GM18951 (cell line): ENCODE data around the gene FBXW7.

Experiments
- POLR2A ChIP-seq: IDR thresholded peaks from 4 replicates; pipeline ENCODE4 v1.6.1; 2011; ENCODE audit warnings: mild to moderate bottlenecking; ENCODE audit not compliant: insufficient read length, insufficient read depth; ENCODE audit errors: extremely low read depth
- in situ Hi-C: fragments of 300-500 bp; cut with MboI; formaldehyde crosslinking; loops from one replicate; pipeline ENCODE4 v1.12.0; 2022; ENCODE audit warnings: low sequenced_read_pairs, mixed read lengths, inconsistent platforms; ENCODE audit not compliant: unreplicated experiment

FBXW7 gene

DNA sequence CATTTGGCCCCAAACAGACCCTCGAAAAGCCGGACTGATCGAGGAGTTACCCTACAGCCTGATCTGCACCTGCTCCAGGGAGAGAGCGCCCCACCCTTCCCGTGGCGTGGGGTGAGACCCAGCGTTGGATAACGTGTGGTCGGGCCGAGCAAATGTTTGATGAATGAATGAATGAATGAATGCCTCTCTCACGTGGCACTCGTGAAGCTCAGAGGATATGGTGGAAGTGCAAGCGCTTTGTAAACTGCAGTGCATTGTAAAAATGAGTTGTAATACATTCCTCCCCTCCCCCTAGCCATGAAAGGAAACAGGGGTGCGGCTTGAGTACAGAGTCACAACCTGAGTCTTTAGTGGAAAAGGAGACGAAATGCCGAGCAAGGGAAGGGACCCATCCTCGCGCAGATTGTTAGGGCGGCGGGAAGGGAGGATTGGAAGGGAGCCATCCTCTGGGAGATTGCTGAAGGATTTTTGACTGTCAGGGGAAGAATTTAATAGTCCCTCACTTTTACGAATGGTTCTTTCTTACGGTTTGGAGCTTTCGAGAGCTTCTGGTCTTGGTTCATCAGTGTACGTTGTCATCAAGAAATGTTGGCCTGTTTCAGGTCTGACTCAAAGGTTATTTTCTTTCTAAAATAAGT is 772 bp upstream of the FBXW7 start:
- in situ Hi-C loops = no loop called here
- TF ChIP-seq POLR2A = no peak

DNA sequence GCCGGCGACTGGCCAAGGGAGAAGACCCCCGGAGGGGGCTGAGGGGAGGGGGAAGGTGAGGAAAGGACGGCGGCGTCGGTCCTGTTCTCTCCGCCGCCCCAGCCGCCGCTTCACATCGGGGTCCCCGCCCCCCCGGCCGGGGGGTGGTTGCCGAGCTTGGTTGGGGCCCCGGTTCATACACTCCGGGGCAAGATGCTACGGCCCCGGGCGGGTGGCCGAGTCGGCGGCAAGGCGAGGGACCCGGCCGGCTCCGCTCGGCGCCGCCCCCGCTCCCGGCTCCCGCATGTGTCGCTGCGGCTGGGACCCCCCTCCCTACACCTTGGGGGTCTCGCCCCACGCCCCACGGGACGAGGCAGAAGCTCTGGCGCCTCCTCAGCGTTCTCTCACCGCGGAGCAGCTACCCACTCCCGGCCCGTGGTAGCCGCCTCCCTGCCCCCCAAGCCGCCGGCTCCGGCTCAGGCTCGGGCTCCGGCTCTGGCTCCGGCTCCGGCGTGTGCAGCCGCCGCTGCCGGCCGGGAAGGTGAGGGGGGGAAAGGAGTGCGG is 461 bp downstream of the FBXW7 start:
- in situ Hi-C loops = no loop called here
- TF ChIP-seq POLR2A = no peak

DNA sequence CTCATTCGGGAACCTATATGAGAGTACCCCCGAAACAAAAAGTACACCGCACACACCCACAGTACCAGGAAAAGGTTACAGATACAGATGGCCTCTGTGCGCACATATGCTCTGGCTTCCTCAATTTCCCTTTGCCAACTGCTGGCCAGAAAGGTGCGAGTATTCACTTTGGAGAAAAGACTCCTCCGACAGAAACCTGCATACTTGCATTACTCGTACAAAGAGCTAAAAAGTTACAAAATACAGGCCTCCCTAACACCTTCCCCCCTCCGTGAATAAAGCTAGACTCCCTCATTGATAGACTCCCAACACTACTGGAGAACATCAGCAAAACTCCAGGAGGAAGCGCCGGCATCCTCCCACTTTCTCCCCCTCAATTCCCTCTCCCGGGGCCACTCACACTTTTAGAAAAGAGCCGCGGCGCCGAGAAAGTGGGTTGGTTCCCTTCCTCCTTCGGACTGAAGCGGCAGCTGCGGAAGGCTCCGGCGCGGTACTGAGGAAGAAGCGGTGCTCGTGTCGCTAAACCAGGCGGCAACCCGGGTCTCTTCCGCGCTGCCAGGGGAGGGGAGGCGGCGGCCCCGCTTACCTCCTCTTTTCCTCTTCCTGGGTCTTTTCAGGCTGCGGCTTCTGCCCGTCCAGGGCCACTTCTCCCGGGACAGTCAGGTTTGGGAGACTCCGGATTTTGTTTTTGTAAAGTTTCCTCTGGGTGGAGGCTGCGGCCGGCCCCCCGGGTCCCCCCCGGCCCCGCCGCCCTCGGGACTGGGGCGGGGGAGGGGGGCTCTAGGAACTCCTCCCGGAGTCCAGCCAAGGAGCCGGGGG is 1.1 kb downstream of the FBXW7 start:
- in situ Hi-C loops = no loop called here
- no peak for TF ChIP-seq POLR2A

DNA sequence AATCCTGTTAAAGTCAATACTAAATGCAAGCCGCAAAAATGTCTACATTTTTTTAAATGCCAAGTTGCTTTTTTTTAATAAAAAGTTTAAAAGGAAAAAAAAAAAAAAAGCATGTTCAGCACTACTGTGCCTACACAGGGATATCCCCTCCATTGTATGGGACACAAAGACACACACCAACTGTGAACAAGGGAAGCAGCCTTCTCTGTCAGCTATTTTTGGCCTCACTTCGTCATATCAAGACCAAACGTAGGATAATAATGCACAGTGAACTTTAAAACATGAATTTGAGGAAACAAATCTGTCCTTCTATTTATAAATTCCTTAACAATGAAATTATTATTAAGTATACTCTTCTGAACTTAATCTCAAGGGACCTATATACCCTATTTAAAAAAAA is 4.4 kb downstream of the FBXW7 start:
- in situ Hi-C loops = no loop called here

DNA sequence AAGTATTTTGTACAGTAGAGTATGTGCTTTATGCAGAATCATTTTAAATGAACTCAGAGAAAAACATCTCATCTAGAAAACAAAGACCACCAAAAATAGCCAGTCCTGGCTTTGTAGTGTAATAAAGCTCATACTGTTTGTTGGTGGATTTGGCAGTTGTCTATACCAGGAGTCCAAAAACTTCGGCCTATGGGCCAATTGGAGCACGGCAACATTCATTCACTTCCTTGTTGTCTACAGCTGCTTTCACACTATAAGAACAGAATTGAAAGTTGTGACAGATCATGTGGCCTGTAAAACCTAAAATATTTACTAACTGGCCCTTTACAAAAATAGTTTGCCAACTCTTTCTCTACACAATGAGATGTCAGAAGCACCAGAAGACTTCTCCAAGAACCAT is 5.3 kb downstream of the FBXW7 start:
- in situ Hi-C loops = no loop called here
- no peak for TF ChIP-seq POLR2A

More for the DNA sequence above, 4.4 kb downstream of the FBXW7 start:
- no peak for TF ChIP-seq POLR2A

DNA sequence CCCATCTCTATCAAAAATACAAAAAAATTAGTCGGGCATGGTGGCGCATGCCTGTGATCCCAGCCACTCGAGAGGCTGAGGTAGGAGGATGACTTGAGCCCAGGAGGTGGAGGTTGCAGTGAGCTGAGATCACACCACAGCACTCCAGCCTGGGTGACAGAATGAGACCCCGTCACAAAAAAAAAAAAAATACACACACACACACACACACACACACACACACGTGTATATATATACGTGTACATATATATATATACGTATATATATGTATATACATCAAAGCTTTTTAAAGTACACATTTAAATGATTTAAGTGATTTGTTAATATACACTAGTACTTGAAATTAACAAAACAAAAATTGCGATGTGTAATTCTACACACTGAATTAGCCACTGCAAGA is 6.0 kb downstream of the FBXW7 start:
- in situ Hi-C loops = no loop called here
- TF ChIP-seq POLR2A = no peak

DNA sequence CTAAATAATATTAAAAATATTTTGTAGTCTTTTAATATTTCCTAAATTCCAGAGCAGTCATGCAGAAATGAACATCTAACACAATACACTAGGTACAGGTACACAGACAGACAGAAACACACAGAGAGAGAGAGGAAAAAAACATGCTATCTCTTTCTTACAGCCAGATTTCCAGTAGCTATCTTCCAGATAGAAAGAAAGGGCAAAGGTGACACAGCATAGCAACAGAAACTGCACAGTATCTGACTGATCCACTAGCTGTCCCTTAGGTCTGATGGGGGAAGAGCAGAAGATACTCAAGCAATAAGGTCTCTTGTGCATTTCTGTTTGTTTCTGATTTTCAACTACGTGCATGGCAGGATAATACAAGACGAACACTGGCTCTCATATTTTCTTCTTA is 7.8 kb downstream of the FBXW7 start:
- TF ChIP-seq POLR2A = no peak
- in situ Hi-C loops = no loop called here

DNA sequence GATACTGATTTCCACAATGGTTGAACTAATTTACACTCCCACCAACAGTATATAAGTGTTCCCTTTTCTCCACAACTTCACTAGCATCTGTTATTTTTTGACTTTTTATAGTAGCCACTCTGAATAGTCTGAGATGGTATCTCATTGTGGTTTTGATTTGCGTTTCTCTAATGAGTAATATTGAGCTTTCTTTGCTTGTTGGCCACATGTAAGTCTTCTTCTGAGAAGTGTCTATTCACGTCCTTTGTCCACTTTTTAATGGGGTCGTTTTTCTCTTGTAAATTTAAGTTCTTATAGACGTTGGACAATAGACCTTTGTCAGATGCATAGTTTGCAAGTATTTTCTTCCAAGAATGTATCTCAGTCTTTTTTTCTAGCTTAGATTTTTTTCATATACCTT is 10.0 kb downstream of the FBXW7 start:
- no peak for TF ChIP-seq POLR2A
- in situ Hi-C loops = no loop called here

DNA sequence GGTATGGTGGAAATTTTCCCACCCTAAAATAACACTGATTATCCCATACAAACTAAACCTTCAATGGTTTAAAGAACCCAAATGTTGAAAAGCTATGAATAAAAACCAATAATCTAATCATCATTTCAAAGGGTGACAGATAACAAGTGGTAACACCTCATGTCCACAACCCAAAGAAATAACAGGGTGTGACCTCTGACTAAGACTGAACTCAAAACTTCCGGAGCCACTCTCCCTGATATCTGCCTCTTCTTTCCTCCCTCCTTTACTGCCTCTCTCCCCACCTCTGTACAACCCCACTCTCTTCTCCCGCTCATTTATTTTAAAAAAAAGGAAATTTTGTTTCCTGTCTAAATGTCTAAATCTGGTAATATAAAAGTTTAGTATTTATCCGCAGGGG is 11.5 kb downstream of the FBXW7 start:
- TF ChIP-seq POLR2A = no peak
- in situ Hi-C loops = no loop called here

DNA sequence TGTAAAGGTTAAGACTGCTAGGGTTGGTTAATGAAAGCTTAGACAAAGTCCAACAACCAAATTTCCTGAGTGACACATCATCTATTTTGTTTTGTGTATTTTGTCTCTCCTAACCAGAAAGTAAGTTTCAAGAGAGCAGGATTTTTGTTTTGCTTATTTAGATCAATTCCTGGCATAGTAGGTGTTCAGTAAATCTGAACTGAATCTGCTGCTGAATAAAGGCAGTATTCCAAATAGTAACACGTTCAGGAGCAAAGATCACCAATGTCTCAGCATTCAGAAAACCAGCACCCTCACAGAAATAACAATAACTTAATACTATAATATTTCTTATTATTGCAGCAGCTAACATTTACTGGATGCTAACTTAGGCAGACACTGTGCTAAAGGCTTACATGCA is 12.2 kb downstream of the FBXW7 start:
- in situ Hi-C loops = no loop called here
- no peak for TF ChIP-seq POLR2A

DNA sequence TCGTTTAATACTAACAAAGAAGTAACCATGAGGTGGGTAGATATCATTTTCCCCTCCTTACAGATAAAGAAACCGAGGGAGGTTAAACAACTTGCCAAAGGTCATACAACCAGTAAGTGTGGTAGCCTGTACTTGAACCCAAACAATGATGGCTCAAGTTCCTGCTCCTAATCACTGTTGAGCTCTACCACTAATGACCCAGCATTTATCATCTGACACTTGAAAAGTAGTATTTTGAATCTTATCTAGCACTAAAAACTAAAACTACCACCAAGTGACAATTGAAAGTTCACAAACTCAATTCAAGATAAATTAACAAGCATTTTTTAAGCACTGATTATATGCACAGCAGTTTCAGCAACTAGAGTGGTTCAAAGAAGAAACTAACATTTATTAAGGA is 13.1 kb downstream of the FBXW7 start:
- in situ Hi-C loops = no loop called here
- no peak for TF ChIP-seq POLR2A

DNA sequence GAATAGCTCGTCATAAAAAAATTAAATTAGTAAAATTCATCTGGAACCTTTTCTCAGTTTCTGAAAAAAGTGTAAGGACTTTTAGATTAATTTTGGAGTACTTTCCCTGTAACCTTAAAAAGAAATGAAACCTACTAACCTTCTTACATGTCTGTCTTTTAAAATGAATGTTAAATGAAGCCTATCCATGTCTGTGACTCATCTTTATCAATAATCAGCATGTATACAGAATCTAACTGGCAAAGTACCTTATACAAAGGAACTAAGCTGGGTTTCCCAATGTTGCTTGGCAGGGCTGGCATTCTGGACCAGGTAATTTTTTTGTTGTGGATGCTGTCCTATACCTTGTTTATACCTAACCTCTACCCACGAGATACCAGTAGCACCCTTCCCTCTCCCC is 13.6 kb downstream of the FBXW7 start:
- in situ Hi-C loops = no loop called here

DNA sequence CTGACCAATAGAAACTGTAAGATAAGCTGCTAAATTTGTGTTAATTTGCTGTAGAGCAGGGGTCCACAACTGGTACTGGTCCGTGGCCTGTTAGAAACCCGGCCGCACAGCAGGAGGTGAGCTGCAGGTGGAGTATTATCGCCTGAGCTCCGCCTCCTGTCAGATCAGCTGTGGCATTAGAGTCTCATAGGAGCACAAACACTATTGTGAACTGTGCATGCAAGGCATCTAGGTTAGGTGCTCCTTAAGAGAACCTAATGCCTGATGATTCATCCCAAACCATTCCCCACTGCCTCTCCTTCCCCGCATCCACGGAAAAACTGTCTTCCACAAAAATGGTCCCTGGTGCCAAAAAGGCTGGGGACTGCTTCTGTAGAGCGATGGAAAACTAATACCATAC is 19.7 kb downstream of the FBXW7 start:
- in situ Hi-C loops = no loop called here
- peak; percentile 22 for TF ChIP-seq POLR2A

More for the DNA sequence above, 13.6 kb downstream of the FBXW7 start:
- no peak for TF ChIP-seq POLR2A

DNA sequence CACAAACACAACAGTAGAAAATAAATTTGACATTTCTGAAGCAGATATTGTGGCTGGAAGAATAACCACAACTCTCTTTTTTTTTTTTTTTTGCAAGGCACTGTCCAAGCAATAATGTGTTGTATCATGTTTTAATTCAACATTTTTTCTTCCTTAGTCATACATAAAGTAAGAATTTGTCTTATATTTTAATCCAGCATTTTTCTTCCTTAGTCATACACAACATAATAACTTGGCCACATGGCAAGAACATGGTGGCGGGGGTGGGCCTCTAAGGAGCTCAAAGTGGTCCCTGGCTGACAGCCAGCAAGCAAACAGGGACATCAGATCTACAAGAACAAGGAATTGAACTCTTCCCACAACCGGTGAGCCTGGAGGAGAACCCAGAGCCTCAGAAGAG is 20.2 kb downstream of the FBXW7 start:
- in situ Hi-C loops = no loop called here
- no peak for TF ChIP-seq POLR2A
